ENCODE measurements around the gene HAUS3.

The HAUS3 gene

GRCh38 chr4:2262944-2263250, 21.0 kb upstream of the HAUS3 start:
- FAIRE-seq: no peak

- peak; percentile 12 for FAIRE-seq
Measured at GRCh38 chr4:2262145-2262943, 20.4 kb upstream of the HAUS3 start.

DNA sequence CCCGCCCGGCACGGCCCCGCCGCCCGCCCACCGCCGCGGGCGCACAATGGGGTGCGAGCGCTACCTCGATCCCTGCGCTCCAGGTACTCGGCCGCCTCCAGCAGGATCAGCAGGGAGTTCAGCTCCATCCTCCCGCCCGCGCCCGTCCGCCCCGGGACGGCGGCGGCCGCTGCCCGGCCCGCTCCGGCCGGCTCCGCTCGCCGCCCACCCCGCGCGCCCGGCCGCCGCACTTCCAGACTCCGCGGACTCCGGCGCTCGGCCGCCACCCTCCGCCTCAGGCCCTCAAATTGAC, 19.9 kb upstream of the HAUS3 start, which contains the start of gene MXD4:
Gene MXD4 (minus strand): TSS at position 257 of the 292 bp plus-strand sequence. CDS start 129 bp downstream, at position 128.
- no peak for FAIRE-seq

DNA sequence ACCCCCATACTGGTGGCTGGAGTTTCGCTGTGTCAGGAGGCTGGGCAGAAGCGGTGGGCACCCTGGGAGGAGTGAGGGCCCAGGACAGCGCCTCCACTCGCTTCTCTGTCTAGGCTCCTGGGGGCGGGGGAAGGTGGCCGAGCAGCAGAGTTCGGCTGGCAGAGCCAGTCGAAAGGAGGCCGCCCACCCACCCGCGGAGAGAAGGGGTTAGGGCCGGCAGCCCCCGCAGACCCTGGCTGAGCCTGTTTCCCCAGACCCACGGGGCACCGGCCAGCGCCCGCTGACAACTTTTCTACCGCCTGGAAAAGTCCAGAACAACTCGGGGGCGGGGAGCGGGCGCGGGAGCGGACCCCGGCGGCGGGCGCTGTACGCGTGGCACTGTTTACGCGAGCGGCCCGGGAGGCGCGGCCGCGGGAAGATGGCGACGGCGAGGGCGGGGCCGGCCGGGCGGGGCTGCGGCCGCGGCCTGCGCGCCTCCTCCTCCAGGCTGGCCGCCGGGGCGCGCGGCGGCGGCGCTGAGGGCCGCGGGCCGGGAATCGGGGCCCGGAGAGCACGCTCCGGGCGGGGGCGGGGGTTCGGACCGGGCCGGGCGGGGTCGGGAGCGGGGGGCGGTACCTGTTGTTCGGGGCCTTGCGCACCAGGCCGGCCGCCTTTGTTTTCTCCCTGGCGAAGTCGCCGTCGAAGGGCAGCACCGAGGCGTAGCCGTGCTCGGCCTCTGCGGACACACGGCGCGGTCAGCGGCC, 19.4 kb upstream of the HAUS3 start:
- FAIRE-seq: no peak

DNA sequence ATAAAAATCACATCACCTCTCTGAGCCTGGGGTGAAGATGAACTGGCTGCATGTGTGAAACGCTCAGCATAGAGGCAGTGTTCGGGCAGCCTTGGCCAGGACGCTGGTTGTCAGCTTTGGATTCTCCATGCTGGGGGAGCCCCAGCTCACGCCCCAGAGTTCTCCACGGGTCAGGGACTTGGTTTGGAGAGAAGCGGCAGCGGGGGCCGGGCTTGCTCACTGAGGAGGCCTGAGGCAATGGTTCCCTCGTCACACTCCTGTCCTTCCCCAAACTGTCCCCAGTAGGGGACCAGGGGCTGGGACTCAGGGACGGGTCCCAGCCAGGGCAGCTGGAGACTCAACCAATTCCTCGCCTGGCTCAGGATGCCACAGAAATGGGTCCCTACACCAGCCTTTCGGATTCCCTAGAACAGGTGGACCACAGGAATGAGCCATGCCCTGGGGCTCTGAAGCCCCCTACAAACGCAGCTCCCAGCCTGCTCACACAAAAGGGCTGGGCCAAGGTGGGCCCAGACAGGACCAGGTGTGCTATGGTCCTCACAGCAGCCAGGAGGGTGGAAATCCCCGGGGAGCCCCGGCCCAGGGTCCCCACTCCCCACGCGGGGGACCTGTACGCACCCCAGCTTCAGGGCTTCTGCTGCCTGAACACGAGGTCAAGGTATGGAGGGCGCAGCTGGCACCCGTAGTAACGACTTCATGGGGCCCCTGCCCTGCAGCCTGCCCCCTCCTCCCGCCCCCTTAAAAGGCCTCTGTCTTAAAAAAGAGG, 18.6 kb upstream of the HAUS3 start:
- no peak for FAIRE-seq

- FAIRE-seq: no peak
Measured at GRCh38 chr4:2259541-2260343, 17.8 kb upstream of the HAUS3 start.

DNA sequence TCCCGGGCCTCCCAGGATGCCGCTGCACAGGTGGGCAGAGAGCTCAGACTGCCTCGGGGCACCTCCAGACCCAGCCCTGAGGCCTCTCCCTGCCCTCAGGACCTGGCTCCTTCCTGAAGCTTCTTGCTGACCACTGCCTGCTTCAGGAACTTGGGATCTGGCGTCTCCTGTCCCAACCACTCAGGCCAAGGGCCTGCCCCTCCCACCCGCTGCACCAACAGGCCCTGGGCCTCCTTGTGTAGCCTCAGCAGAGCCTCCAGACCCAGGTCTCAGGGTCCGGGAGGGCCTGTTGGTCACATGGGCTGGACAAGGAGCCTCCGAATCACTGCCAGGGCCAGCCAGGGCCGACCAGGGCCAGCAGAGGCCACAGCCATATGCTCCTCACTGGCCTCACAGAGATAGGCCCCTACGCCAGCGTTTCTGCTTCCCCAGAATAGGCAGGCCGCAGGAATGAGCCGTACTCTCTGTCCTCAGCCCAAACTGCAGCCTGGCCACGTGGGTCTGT, 17.2 kb upstream of the HAUS3 start:
- FAIRE-seq: no peak

DNA sequence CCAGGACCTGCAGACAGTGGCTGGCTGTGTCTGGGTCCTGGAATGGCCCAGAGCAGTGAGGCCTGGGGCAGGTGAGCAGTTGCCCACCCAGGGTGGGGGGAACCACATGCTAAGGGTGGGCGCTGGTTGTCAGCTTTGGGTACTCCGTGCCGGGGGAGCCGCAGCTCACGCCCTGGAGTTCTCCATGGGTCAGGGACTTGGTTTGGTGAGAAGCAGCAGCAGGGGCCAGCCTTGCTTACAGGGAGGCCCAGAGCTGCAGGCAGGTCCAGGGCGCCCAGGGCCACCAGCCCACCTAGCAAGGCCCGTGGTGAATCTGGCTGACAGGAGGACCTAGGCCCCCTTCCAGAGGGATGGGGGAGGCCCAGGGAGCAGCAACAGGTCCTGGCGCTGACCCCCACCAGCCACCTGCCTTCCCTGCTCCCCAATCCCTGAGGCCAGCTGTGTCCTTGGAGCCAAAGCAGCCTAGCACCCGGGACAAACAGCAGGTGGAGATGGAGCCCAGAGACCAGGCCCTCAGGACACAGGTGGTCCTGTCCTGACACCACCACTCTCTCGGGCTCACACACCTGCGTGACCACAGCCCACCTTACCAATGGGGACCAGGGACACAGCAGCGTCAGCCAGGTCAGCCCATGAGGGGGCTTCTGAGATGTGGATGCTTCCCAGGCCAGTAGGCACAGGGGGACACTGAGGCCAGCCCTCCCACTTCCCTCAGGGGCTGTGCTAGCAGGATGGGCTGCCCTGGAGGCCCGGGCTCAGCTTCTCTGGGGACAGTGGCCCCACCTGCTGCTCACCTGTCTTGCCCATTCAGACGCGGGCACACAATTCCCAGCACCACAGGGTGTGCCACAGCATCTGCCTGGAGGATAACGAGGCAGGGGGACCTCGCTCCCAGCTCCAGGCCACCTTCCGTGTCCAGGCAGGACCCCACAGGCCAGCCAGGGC, 16.4 kb upstream of the HAUS3 start:
- no peak for FAIRE-seq

DNA sequence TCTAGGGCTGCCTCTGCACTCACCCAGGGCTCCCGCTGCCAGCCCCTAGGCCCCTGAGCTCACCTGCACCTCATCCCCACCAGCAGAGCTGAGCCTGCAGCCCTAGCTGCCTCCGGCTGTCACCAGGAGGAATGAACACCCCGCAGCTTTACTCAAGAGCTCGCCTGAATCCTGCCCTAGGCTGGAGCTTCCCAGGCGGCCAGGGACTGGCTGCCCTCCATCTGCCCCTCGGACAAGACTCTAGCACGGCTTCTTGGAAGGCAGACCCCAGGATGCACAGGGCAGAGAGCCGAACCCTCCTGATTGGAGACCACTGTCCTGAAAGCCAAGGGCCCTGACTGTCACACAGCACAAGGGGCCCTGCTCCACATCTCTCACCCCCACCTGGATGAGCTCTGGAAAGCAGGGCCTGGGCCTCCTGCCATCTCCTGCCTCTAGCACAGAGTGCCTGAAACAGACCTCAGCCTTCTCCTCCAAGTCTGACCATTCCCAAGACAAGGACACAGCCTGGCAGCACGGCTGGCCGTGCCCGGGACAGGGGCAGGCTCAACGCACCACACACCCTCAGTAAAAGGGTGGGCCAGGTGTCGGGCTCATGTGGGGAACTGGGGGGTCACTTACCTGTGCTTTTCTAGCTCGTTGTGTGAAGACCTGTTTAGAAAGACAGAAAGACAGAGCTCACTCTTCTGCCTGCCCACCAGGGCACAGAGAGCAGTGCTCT, 15.6 kb upstream of the HAUS3 start:
- FAIRE-seq: no peak

GRCh38 chr4:2256781-2257191, 14.9 kb upstream of the HAUS3 start:
- no peak for FAIRE-seq

DNA sequence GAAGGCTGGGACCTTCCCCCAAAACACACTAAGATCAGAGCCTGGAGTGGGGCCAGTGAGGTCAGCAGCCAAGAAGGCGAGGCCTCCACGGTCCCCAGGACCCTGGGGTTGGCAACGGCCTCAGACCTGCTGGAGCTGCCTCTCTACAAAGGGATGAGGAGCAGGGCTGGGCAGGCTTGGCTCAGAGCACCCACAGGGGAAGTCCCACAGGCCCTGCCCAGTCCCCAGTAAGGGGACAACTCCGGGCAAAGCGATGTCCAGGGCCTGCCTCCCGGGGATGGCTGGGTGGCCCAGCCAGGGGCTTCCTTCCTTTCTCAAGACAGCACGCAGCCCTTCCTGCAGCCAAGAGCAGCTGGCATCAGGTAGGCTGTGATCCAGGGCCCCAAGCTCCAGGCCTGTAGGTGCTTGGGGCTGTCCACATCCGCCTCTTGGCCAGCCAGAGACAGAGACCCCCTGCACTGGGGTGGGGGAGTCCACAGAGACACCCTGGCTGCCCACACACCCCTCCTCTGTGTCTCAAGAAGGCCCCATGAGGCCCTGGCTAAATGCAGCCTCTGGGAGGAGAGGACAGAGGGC, 14.3 kb upstream of the HAUS3 start:
- no peak for FAIRE-seq

- no peak for FAIRE-seq
Measured at GRCh38 chr4:2255501-2256155, 13.7 kb upstream of the HAUS3 start.

DNA sequence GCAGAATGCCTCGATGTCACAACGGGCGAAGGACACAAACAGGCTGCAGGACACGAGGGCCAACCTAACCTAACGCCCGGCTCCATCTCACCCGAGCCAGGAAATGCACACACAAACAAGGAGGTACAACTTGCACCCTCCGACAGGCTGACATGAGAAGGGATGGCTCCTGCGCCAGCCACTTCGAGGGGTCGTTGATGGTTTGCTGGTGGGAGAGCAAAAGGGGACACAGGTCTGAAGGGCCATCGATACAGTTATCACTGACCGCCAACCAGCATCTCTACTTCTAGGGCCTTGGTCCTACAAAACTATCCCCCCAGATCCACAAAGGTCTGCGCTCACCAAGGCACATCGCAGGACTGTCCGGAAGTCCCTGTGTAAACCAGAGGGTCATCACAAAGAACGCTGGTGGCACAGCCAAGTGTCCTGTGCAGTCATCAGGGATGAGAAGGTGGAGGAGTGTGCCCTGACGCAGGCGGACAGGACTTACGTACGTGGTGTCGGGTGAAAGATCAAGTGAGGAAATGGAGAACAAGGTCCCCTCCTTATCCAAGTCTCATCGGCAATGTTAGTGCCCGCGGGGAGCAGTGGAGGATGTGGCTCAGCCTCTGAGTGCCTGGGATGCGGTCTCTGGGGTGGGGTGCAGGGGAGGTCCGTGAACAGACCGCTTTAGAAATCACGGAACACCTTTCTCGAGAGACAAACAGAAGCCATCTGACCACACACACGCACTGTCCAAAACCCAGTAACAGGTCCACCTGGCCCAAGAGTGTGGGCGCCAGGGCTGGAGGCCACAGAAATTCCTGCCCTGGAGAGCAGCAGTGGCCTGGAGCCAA, 13.0 kb upstream of the HAUS3 start:
- no peak for FAIRE-seq

GRCh38 chr4:2253160-2254084, 11.5 kb upstream of the HAUS3 start:
- FAIRE-seq: no peak

GRCh38 chr4:2252530-2253091, 10.7 kb upstream of the HAUS3 start:
- FAIRE-seq: no peak

- FAIRE-seq: no peak
Measured at GRCh38 chr4:2251795-2252529, 10.0 kb upstream of the HAUS3 start.

Measured in endometrium (tissue), 2 donors.